Measurements from ENCODE around the gene CAV1.
"Not testable (repeated sequence)": the region's sequence is repeated elsewhere in the genome, so short reads cannot be mapped to it uniquely, and the experiment has no call there.

The CAV1 gene, protein sequence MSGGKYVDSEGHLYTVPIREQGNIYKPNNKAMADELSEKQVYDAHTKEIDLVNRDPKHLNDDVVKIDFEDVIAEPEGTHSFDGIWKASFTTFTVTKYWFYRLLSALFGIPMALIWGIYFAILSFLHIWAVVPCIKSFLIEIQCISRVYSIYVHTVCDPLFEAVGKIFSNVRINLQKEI

DNA sequence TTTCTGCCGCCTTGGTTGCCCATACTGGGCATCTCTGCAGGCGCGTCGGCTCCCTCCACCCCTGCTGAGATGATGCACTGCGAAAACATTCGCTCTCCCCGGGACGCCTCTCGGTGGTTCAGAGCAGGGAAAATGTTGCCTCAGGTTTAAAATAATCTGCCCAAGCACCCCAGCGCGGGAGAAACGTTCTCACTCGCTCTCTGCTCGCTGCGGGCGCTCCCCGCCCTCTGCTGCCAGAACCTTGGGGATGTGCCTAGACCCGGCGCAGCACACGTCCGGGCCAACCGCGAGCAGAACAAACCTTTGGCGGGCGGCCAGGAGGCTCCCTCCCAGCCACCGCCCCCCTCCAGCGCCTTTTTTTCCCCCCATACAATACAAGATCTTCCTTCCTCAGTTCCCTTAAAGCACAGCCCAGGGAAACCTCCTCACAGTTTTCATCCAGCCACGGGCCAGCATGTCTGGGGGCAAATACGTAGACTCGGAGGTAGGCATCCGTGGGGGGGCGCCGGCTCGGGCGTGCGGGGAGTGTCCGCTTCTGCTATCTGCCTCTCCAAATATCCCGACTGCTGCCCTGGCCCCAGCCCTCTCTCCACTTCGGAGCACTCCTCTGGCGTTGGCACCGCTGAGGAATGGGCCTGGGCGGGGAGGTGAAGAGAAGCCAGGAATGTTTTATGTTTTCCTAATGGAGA lies at the start of gene CAV1:
Gene CAV1 (plus strand): TSS at position 428 of the 689 bp plus-strand sequence. CDS start 27 bp downstream, at position 455.
- peak; percentile 78 for DNase-seq

DNA sequence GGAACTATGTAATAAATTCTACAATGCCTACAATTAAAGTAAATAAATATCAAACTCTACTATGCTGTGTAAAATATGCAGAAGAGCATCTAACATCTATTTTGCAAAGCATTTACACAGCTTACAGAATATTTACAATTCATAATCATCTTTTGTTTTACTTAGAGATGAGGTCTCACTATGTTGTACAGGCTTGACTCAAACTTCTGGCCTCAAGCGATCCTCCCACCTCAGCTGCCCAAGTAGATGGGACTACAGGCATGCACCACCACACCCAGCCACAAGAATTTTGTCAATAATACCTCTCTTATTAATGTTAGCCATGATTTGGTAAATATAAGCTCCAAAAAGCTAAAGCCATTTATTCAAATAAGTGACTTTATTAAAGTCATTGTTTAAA lies 47.2 kb upstream of the CAV1 start:
- DNase-seq: no peak

DNA sequence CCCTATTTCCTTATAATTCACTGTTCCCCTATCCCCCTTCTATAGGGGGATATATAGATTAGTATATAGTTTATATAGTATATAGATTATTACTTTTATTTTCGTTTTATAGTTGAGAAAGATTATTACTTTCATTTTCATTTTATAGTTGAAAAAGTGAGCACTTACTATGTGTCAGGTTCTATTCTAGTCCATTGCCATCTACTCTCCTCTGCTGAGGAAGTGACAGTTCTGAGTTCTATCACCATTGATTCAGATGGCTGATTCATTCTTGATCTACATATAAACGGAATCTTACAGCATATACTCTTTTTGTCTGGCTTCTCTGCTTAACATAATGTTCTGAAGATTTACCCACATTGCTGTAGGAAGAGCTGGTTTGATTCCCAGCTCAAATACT lies 46.0 kb upstream of the CAV1 start:
- DNase-seq: no peak

DNA sequence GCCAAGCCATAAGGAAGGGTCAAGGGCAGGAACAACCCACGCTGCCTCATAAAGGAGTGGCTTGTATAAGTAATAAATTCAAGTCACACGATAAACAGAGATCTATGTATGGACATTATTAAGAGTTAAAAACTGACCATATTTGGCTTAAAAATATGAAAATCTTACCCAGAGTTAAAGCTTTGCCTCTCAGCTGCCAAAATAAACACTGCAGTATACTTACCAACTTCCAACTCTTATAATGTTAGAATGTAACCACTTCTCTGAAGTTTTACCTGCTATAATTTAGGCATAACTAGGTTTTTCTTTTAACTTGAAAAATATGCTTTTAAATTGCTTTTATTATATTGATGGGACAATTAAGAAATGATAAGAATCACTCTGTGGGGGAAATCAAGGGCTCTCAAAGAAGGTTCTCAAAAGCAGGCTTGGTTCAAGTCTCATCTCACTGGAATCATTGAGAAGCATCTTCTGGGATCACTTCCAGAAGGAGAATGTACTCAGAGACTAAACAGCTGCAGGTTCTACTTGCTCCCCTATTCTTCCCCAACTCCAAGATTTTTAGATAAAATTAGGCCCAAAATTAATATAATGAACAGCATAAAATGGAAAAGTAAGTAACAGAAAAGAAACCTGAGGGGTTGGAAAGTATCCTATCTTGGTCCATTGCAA lies 41.4 kb upstream of the CAV1 start:
- DNase-seq: no peak

DNA sequence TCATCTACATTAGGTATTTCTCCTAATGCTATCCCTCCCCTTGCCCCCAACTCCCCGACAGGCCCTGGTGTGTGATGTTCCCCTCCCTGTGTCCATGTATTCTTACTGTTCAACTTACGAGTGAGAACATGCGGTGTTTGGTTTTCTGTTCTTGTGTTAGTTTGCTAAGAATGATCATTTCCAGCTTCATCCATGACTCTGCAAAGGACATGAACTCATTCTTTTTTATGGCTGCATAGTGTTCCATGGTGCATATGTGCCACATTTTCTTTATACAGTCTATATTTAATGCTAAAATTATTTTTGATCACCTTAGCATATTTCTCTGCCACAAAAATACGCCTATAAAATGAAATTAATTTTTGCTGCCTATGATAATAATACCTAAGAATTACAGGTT lies 40.4 kb upstream of the CAV1 start:
- not testable (repeated sequence) for DNase-seq

DNA sequence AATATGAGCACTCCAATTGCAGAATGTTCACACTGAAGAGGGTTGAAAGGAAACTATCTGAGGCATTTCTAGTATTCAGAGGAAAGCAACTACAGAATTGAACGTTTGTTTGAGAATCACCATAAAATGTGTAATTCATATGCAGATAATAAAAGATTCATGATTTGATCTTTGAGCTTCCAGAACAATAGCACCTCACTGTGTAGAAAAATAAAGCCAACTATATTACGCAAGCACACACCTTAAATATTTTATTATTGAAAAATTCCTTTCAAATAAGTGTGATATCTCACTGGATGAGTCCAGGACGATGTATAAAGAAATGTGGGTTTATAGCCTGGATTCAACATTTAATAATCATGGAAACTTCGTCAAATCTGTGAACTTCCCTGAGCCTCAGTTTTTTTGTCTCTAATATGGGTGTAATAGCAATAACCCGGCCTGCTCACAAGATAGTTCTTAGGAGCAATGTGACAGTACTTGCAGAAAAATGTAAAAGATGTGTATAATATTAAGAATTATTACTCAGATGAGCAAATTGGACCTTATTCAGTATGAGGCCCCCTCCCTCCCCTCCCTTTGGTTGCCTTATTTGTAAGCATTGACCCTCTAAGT lies 36.8 kb upstream of the CAV1 start:
- no peak for DNase-seq

DNA sequence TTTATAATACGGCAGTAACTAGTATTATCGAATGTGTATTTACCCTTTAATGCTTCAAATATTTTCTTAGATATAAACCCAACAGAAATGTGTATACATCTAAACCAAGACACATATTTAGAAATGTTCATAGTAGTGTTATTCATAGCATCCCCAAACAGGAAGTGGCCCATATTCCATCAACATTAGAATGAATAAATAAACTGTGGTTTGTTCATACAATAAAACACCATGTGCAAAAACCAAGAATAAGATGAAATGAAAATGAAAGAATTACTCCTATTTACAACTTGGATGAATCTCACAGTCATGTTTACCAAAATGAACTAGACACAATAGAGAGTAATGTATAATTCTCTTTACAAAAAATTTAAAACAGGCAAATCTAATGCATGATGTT lies 34.5 kb upstream of the CAV1 start:
- no peak for DNase-seq

DNA sequence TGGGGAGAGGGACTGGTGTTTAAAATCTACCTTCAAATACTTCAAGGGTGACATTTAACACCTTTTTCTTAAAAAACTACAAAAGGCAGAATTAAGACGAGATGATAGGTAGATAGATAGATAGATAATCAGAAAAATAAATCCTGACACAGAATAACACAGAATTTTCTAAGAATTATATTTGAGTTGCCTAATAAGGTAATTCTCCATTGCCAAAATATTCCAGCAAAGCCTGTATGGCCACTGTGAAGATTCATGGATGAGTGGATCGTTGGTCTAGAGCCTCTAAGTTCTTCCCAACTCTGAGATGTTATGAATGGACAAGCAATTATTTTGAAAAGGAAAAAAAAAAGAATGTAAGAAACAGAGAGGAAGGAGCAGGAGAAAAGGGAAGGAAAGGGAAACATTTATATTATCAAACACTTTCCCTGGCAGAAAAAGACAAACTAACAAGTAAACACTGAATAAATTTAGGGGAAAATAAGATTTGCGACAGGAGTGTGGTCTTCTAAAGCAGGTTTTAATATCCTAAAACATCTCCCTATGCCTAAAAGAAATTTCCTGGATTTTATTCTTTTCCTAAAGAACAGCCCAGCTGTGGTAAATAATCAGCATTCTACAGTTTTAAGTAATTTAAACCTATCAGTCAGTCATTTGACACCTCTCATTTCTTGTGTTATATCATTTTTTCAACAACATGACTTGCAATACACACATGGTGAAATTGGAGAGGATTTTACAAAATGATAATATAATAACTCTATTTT lies 32.8 kb upstream of the CAV1 start:
- no peak for DNase-seq

DNA sequence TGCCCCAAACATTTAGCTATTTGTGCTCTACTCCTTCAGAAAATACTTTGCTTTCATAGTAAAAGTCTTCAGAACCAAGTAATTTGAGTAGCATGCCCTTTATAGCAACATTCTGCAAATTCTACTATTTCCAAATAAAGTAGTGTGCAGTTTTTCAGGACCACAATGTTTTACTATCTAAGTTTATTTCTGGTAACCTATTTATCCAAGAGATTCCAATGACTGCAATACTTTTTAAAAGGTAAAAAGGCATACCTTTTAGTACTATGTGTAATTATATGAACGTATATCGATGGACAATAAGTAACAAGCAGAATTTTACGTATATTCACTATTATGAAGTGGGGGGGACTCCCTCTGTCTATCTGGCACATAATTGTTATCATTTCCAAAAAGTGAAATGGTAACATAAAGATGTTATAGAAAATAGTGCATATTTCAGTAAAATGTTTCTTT lies 32.2 kb upstream of the CAV1 start:
- no peak for DNase-seq

DNA sequence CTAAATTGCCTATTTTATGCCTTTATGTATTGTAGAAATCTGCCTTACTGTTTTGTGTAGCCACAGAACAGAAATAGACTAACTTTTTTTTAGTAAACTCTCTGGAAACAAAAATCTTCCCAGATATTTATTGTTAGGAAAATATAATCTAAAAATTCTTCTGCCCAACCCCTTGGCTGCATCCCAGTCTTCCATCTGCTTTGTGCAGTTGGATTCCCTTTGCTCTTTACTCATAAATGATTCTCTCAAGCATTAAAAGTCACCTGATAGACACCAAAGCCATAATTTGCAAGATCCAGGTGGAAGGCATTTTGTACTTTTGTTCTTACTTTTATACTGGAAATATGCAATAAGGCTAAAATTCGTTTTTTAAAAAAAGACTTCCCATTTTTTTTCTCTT lies 31.4 kb upstream of the CAV1 start:
- DNase-seq: peak; percentile 26

DNA sequence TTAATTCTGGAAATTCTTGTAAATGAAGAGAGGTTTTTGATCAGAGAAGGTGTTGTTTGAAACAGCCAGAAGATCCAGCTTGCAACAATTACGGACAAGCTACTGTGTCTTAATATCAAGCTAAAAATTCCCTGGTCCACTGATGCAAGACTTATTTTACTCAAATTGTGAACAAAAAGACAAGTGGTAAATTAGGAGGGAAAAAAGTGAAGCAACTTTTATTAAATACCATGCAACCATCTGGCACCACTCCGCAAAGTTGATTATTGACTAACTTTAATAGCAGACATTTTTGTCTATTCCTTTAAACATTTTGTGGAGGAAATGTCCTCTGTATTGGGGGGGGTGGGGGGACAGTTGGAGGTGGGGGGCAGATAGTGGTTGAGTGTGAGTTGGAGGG lies 30.4 kb upstream of the CAV1 start:
- DNase-seq: no peak

DNA sequence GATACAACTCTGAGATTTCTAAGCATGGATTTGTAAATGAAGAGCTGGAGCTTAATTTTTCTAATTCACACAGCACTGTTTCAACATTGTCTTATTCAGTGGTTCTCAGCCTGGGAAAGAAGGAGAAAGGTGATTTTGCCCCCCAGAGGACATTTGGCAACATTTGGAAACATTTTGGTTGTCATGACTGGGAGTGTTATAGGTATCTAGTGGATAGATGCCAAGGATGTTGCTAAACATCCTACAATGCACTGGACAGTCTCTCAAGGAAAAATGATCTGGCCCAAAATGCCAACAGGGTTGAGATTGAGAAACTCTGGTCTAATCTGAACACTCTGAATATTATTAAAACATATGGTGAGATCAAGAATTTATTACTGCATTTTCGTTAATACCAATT lies 29.1 kb upstream of the CAV1 start:
- no peak for DNase-seq

DNA sequence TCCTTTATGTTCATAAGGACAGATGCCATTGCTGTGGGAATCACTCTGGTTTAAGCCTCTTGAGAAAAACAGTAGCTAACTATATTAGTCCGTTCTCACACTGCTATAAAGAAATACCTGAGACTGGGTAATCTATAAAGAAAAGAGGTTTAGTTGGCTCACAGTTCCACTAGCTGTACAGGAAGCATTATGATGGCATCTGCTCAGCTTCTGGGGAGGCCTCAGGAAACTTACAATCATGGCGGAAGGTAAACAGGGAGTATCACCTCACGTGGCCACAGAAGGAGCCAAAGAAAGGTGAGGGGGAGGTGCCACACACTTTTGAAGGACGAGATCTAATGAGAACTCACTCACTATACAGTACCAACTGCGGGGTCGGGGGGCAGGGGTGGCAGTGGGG lies 28.2 kb upstream of the CAV1 start:
- DNase-seq: no peak

DNA sequence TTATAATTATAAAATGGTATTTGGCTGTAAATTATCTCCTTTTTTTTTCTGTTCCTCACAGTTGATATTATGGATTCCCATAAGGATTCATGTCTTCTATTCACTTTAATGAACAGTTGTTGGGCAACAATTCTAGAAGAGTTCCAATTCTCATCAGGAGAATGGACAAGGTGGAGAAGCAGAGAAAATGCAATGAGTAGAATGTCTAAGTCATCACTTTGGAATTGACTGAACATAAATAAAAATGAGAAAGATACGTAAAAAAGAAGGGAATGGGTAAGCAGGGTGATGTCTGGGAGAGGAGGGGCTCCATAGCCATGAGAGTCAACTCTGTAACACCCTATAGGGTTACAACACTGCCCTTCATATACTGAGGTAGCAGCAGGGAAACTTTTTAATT lies 27.1 kb upstream of the CAV1 start:
- no peak for DNase-seq

DNA sequence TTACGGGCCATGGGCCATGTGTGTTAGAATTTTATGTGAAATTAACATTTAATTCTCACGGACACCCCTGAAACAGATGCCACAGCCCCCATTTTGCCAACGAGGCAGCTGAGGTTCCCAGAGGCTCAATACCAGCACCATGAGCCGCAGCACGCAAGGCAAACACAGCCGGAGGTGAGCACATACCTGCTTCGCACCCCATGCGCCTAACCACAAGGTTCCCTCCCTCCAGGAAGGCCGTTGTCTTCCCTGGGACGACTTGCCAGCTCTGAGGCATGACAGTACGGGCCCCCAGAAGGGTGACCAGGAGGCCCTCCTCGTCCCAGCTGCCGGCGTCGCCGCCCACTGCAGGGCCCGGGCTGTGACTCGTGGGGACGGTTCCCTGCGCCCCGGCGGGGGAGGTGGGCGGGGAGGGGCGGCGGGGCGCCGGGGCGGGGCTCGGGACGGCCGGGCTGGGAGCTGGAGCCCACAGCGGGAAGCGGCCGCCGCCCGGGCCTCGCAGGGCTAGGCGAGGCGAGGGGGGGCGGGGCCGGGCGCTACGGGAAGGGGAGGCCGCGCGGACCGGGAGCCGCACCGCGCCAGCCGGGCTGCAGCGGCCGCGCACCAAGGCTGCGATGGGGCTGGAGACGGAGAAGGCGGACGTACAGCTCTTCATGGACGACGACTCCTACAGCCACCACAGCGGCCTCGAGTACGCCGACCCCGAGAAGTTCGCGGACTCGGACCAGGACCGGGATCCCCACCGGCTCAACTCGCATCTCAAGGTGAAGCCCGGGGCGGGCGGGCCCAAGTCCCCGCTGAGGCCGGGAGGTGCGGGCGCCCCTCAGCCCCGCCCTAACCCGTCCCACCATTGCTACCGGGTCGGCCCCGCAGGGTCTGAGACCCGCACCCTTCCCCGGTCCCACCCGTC lies 25.4 kb upstream of the CAV1 start, which contains the start of gene CAV2:
Gene CAV2 (plus strand): TSS at position 571 of the 910 bp plus-strand sequence. CDS start 44 bp downstream, at position 615.
- peak; percentile 77 for DNase-seq

DNA sequence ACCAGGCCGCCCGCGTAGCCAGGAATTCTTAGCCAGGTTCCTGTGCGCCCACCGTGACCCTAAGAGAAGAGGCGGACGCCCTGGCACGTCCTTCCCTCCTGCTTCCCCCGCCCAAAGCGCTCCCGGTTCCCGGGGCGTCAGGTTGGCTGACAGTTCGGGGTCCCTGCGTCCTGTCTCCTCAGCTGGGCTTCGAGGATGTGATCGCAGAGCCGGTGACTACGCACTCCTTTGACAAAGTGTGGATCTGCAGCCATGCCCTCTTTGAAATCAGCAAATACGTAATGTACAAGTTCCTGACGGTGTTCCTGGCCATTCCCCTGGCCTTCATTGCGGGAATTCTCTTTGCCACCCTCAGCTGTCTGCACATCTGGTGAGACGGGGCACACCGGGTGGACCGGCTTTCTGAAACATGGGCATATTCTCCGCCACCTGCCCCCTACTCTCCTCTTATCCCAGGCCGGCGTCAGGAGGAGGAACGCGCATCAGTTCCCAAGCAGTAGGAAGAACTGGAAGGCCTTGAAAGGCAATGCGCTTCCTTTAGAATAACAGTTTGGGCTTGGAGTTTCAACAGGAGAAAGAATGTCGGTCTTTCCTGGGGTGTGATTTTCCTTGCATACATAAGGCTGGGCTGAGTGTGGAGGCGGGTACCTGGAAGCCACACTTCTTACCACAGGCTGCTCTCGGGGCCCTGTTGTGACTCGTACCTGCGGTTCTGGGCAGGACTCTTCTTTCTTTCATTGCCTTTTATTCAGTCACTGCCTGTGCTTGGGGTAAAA lies 24.6 kb upstream of the CAV1 start:
- DNase-seq: peak; percentile 57

DNA sequence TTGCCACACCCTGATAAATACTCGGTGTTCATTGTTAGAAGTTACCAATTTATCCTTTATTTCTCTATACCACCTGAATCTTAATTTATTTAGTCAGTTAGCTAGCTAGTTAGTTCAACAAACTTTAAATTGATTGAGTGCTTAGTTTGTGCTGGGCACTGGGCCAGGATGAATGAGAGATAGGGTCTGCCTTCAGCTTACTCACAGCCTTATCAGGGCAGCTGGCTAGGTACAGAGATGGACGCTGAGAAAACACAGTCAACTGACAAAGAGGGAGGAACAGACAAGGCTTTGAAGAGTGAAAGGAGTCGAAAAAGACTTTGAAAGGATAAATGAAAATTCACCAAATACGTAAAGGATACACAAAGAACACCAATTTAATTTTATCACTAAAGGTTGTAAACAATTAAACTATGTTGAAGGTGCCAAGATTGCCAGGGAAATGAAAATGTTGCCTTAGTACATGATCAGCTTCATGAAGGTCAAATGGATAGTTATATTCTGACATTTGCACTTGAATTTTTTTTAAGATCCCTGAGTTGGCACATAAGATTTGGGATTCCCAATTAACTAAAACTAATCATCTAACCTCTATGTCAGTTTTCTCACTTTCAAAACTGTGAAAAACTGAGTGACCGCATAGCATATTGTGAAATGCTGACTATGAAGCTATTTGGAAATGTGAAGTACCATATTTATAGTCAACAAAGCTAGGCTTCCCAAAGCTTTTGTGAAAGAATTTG lies 23.2 kb upstream of the CAV1 start:
- no peak for DNase-seq

DNA sequence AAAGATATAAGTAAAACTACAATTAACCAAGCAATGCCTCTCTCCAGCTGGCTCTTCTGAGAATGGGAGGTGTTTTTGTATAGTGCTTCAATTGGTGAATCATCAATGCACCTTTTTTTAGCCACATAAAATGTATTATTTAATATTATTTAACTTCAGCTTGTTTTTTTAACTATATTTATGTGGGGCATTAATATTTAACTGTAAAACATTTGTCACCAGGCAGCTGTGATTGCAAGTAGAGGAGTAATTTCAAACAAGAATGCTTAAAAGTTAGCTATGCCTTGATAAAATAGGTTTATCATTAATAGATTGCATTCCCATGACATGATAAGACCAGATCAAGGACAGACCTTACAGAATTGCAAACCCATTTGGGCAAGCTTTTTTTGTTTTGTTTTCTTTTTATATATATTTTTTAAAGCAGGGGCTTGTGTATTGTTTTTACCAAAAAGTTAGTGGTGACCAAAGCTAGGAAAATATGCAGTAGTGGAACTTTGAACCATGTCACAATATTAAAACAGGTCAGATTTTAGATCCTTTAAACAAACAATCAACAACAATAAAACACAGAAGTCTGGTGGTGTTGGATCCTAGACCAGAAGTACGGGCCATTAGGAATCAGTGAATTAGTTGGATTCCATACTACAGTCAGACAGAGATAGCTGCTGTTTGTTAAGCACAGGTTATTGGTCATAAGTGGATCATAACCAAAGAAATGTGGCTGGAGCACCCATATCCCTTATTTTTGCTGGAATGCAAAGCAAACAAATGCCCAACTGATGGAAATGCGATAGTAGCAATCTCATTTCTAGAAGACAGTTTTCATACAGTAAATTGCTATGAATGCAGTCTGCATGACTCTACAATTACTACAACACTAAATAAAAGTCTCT lies 22.4 kb upstream of the CAV1 start:
- DNase-seq: no peak

DNA sequence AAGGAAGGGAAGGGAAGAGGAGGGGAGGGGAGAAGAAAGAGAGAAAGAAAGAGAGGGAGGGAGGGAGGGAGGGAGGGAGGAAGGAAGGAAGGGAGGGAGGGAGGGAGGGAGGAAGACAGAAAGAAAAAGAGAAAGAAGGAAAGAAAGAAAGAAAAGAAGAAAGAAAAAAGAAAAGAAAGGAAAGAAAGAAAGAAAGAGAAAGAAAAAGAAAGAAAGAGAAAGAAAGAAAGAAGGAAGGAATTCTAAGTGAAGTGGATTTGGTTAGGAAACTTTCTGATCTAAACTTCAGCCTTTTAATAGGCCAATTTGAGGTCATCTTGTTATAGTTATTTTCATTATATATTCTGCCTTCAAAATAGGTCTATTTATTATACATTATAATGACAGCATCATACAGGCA lies 21.0 kb upstream of the CAV1 start:
- no peak for DNase-seq
